ENCODE data around the gene CDIP1.

- no peak for TF ChIP-seq CTCF (IDR thresholded peaks at IDR 0.05)
- no peak for TF ChIP-seq POLR2A (IDR thresholded peaks at IDR 0.05)
Observed at GRCh38 chr16:4556112-4556511, 17.5 kb upstream of the CDIP1 start, which contains the start of gene C16orf96.

Measured in prostate gland (tissue), 2 donors.